Stimulated activated CD4-positive, alpha-beta T cell treated with anti-CD3 and anti-CD28 coated beads, TNF-alpha, amount 100 ng/mL, for 4 hours (primary cell): ENCODE results near the gene SEC22A.

Source experiments
- DNase-seq, 3 experiments: peaks; one replicate each; pipeline ENCODE4 v3.0.0-alpha.2; 2020; ENCODE audit warnings: low read depth in 3 of 3

Gene SEC22A

GRCh38 chr3:123287962-123288302 lies 86.2 kb downstream of the SEC22A start:
- no peak for DNase-seq

- no peak for DNase-seq
Measured at GRCh38 chr3:123289391-123290106, 87.8 kb downstream of the SEC22A start.

GRCh38 chr3:123290107-123290930 lies 88.6 kb downstream of the SEC22A start:
- no peak for DNase-seq

GRCh38 chr3:123290962-123291361 lies 89.2 kb downstream of the SEC22A start:
- DNase-seq = no peak

- no peak for DNase-seq
Measured at GRCh38 chr3:123291404-123291803, 89.7 kb downstream of the SEC22A start.

- DNase-seq = no peak
Measured at GRCh38 chr3:123292321-123293310, 90.9 kb downstream of the SEC22A start.

- DNase-seq = no peak
Measured at GRCh38 chr3:123294296-123294938, 92.7 kb downstream of the SEC22A start.

GRCh38 chr3:123295171-123295900 lies 93.6 kb downstream of the SEC22A start:
- no peak for DNase-seq

- DNase-seq = no peak
Measured at GRCh38 chr3:123295901-123296250, 94.1 kb downstream of the SEC22A start.

- no peak for DNase-seq
Measured at GRCh38 chr3:123296261-123296660, 94.5 kb downstream of the SEC22A start.

GRCh38 chr3:123296836-123297626 lies 95.3 kb downstream of the SEC22A start:
- no peak for DNase-seq

GRCh38 chr3:123297627-123297899 lies 95.8 kb downstream of the SEC22A start:
- DNase-seq = no peak

- no peak for DNase-seq
Measured at GRCh38 chr3:123298903-123299302, 97.2 kb downstream of the SEC22A start.

GRCh38 chr3:123299581-123299980 lies 97.8 kb downstream of the SEC22A start:
- no peak for DNase-seq

GRCh38 chr3:123300056-123300455 lies 98.3 kb downstream of the SEC22A start:
- DNase-seq = no peak

GRCh38 chr3:123300583-123300982 lies 98.8 kb downstream of the SEC22A start:
- no peak for DNase-seq

- DNase-seq = no peak
Measured at GRCh38 chr3:123301331-123302184, 99.8 kb downstream of the SEC22A start.

- no peak for DNase-seq
Measured at GRCh38 chr3:123302961-123303360, 101.2 kb downstream of the SEC22A start.

GRCh38 chr3:123303976-123304560 lies 102.3 kb downstream of the SEC22A start:
- DNase-seq = no peak
